ENCODE results near the gene GCGR.

DNA sequence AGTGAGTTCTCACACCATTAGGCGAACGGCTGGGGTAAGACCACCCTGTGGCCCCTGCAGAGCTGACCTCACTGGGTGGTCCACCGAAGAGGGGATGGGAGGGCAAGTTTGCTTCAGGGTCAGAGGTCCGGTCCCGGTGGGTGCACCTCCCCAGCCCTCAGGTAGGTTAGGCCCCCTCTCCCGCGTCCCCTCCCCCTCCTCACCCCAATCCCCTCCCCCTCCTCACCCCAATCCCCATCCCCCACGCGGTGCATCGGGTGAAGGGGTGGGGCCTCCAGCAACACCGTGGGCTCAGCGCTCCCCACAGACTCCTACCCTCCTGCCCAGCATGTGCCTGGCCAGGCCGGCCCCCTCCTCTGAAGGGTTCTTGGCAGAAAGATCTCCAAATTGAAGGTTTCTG lies 15.8 kb downstream of the GCGR start:
- TF ChIP-seq, protein P1, sequence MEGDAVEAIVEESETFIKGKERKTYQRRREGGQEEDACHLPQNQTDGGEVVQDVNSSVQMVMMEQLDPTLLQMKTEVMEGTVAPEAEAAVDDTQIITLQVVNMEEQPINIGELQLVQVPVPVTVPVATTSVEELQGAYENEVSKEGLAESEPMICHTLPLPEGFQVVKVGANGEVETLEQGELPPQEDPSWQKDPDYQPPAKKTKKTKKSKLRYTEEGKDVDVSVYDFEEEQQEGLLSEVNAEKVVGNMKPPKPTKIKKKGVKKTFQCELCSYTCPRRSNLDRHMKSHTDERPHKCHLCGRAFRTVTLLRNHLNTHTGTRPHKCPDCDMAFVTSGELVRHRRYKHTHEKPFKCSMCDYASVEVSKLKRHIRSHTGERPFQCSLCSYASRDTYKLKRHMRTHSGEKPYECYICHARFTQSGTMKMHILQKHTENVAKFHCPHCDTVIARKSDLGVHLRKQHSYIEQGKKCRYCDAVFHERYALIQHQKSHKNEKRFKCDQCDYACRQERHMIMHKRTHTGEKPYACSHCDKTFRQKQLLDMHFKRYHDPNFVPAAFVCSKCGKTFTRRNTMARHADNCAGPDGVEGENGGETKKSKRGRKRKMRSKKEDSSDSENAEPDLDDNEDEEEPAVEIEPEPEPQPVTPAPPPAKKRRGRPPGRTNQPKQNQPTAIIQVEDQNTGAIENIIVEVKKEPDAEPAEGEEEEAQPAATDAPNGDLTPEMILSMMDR (IDR thresholded peaks at IDR 0.05; ENCODE audit: low read length) = no peak
- TF ChIP-seq EZH2 (IDR thresholded peaks at IDR 0.05; ENCODE audit: borderline replicate concordance, low read length) = no peak

Measured in OCI-LY1 (cell line).